ENCODE measurements around the gene MNDA.

The MNDA gene

GRCh38 chr1:158803678-158804077, 27.5 kb upstream of the MNDA start:
- Histone ChIP-seq H3K27ac (ENCODE audit: low read length) (no peak overlapping the region), H4K20me1 (ENCODE audit: insufficient read depth, low read length) (no peaks in the 10 kb centered on the region), H3K9ac (ENCODE audit: low read depth, low read length) (no peak overlapping the region), H2AFZ (ENCODE audit: low read depth, low read length) (no peak overlapping the region), H3K4me1 (ENCODE audit: insufficient read depth, low read length) (no peaks in the 10 kb centered on the region), H3K4me3 (ENCODE audit: low read depth in 1 of 2, low read length in 2 of 2) (no peak overlapping the region), H3K4me2 (ENCODE audit: insufficient read depth, low read length) (no peak overlapping the region), H3K27me3 (ENCODE audit: insufficient read depth, low read length, poor library complexity) (peaks cover 27% of the 10 kb centered on the region), H3K9me3 (ENCODE audit: insufficient read depth, low read length, severe bottlenecking) (no peaks in the 10 kb centered on the region), H3K36me3 (ENCODE audit: insufficient read depth, low read length) (no peaks in the 10 kb centered on the region), H3K79me2 (ENCODE audit: insufficient read depth, low read length) (no peaks in the 10 kb centered on the region)
- DNase-seq (no peak), ATAC-seq (ENCODE audit: insufficient read depth, low read depth) (no peak)
- TF ChIP-seq EZH2 (IDR thresholded peaks at IDR 0.05; ENCODE audit: borderline replicate concordance, low read depth, low read length, severe bottlenecking) (no peak), CTCF (IDR thresholded peaks at IDR 0.05; ENCODE audit: borderline replicate concordance, extremely low read depth, low read length, poor library complexity, severe bottlenecking) (no peak)

- Histone ChIP-seq H4K20me1 (ENCODE audit: insufficient read depth, low read length) (no peaks in the 10 kb centered on the region), H3K9me3 (ENCODE audit: insufficient read depth, low read length, severe bottlenecking) (no peaks in the 10 kb centered on the region), H2AFZ (ENCODE audit: low read depth, low read length) (no peak overlapping the region), H3K36me3 (ENCODE audit: insufficient read depth, low read length) (no peaks in the 10 kb centered on the region), H3K79me2 (ENCODE audit: insufficient read depth, low read length) (no peaks in the 10 kb centered on the region), H3K27me3 (ENCODE audit: insufficient read depth, low read length, poor library complexity) (peaks cover 26% of the 10 kb centered on the region), H3K27ac (ENCODE audit: low read length) (no peak overlapping the region), H3K4me3 (ENCODE audit: low read depth in 1 of 2, low read length in 2 of 2) (no peak overlapping the region), H3K4me2 (ENCODE audit: insufficient read depth, low read length) (no peak overlapping the region), H3K9ac (ENCODE audit: low read depth, low read length) (no peak overlapping the region), H3K4me1 (ENCODE audit: insufficient read depth, low read length) (no peaks in the 10 kb centered on the region)
- TF ChIP-seq CTCF (IDR thresholded peaks at IDR 0.05; ENCODE audit: borderline replicate concordance, extremely low read depth, low read length, poor library complexity, severe bottlenecking) (no peak), EZH2 (IDR thresholded peaks at IDR 0.05; ENCODE audit: borderline replicate concordance, low read depth, low read length, severe bottlenecking) (no peak)
- DNase-seq (no peak), ATAC-seq (ENCODE audit: insufficient read depth, low read depth) (no peak)
Observed at GRCh38 chr1:158806916-158807536, 24.1 kb upstream of the MNDA start.

- Histone ChIP-seq H3K4me1 (ENCODE audit: insufficient read depth, low read length) (no peaks in the 10 kb centered on the region), H3K9me3 (ENCODE audit: insufficient read depth, low read length, severe bottlenecking) (no peaks in the 10 kb centered on the region), H3K27me3 (ENCODE audit: insufficient read depth, low read length, poor library complexity) (peaks cover 24% of the 10 kb centered on the region), H2AFZ (ENCODE audit: low read depth, low read length) (no peak overlapping the region), H3K4me2 (ENCODE audit: insufficient read depth, low read length) (no peak overlapping the region), H3K79me2 (ENCODE audit: insufficient read depth, low read length) (no peaks in the 10 kb centered on the region), H3K36me3 (ENCODE audit: insufficient read depth, low read length) (no peaks in the 10 kb centered on the region), H3K4me3 (ENCODE audit: low read depth in 1 of 2, low read length in 2 of 2) (no peak overlapping the region), H3K27ac (ENCODE audit: low read length) (no peak overlapping the region), H3K9ac (ENCODE audit: low read depth, low read length) (no peak overlapping the region), H4K20me1 (ENCODE audit: insufficient read depth, low read length) (no peaks in the 10 kb centered on the region)
- no peak for ATAC-seq (ENCODE audit: insufficient read depth, low read depth)
- no peak for TF ChIP-seq EZH2 (IDR thresholded peaks at IDR 0.05; ENCODE audit: borderline replicate concordance, low read depth, low read length, severe bottlenecking)
- no peak for TF ChIP-seq CTCF (IDR thresholded peaks at IDR 0.05; ENCODE audit: borderline replicate concordance, extremely low read depth, low read length, poor library complexity, severe bottlenecking)
- DNase-seq: no peak
Observed at GRCh38 chr1:158809256-158809655, 21.9 kb upstream of the MNDA start.
